ENCODE results near the gene SEC23IP. TPM values are rescaled to one million over a fixed set of nuclear protein-coding genes. Genes with fewer than 3 reads are reported as not detected.
"Not testable (repeated sequence)": the region's sequence is repeated elsewhere in the genome, so short reads cannot be mapped to it uniquely, and the experiment has no call there.

Gene SEC23IP
- total RNA-seq, 1 donor from 2014 or later, result 86.2 TPM

GRCh38 chr10:119903946-119904666, 11.6 kb downstream of the SEC23IP start:
- Mint-ChIP-seq H3K4me3 (no peak overlapping the region), H3K27me3 (ENCODE audit: low read depth) (no peaks in the 10 kb centered on the region), H3K36me3 (ENCODE audit: low read depth) (peaks cover 7% of the 10 kb centered on the region), H3K4me1 (no peaks in the 10 kb centered on the region), H3K9me3 (no peaks in the 10 kb centered on the region), H3K27ac (ENCODE audit: unreplicated experiment) (no peak overlapping the region)
- TF ChIP-seq CTCF (conservative IDR thresholded peaks at IDR 0.05), result no peak
- no peak for DNase-seq (ENCODE audit: low read depth, low spot score)

- H3K27me3 Mint-ChIP-seq (ENCODE audit: low read depth); H3K4me1 Mint-ChIP-seq; DNase-seq (ENCODE audit: low read depth, low spot score); H3K9me3 Mint-ChIP-seq; H3K4me3 Mint-ChIP-seq; H3K27ac Mint-ChIP-seq (ENCODE audit: unreplicated experiment): not testable (repeated sequence)
- peaks cover 11% of the 10 kb centered on the region for H3K36me3 Mint-ChIP-seq (ENCODE audit: low read depth)
These were observed 15.2 kb downstream of the SEC23IP start for GRCh38 chr10:119907695-119908094.

- no peak for TF ChIP-seq CTCF (conservative IDR thresholded peaks at IDR 0.05)
- Mint-ChIP-seq H3K4me3 (no peak overlapping the region), H3K9me3 (no peaks in the 10 kb centered on the region), H3K27me3 (ENCODE audit: low read depth) (no peaks in the 10 kb centered on the region), H3K4me1 (no peaks in the 10 kb centered on the region), H3K36me3 (ENCODE audit: low read depth) (peaks cover 14% of the 10 kb centered on the region), H3K27ac (ENCODE audit: unreplicated experiment) (no peak overlapping the region)
- DNase-seq (ENCODE audit: low read depth, low spot score), result no peak
These were observed 15.6 kb downstream of the SEC23IP start for GRCh38 chr10:119908166-119908565.

- no peak for DNase-seq (ENCODE audit: low read depth, low spot score)
- no peaks in the 10 kb centered on the region for H3K27me3 Mint-ChIP-seq (ENCODE audit: low read depth)
- TF ChIP-seq CTCF (conservative IDR thresholded peaks at IDR 0.05), result no peak
- no peak overlapping the region for H3K27ac Mint-ChIP-seq (ENCODE audit: unreplicated experiment)
- no peaks in the 10 kb centered on the region for H3K4me1 Mint-ChIP-seq
- H3K9me3 Mint-ChIP-seq, result no peaks in the 10 kb centered on the region
- H3K36me3 Mint-ChIP-seq (ENCODE audit: low read depth), result peaks cover 13% of the 10 kb centered on the region
- no peak overlapping the region for H3K4me3 Mint-ChIP-seq
These were observed 18.2 kb downstream of the SEC23IP start for GRCh38 chr10:119910689-119911088.

- Mint-ChIP-seq H3K36me3 (ENCODE audit: low read depth) (peaks cover 10% of the 10 kb centered on the region), H3K9me3 (no peaks in the 10 kb centered on the region), H3K27ac (ENCODE audit: unreplicated experiment) (no peak overlapping the region), H3K4me3 (no peak overlapping the region), H3K27me3 (ENCODE audit: low read depth) (no peaks in the 10 kb centered on the region), H3K4me1 (no peaks in the 10 kb centered on the region)
- TF ChIP-seq CTCF (conservative IDR thresholded peaks at IDR 0.05), result no peak
- DNase-seq (ENCODE audit: low read depth, low spot score), result no peak
These were observed 25.2 kb downstream of the SEC23IP start for GRCh38 chr10:119917777-119918176.

- TF ChIP-seq CTCF (conservative IDR thresholded peaks at IDR 0.05), result no peak
- DNase-seq (ENCODE audit: low read depth, low spot score), result no peak
- H3K27me3 Mint-ChIP-seq (ENCODE audit: low read depth), result no peaks in the 10 kb centered on the region
- H3K4me3 Mint-ChIP-seq, result no peak overlapping the region
- no peak overlapping the region for H3K27ac Mint-ChIP-seq (ENCODE audit: unreplicated experiment)
- peaks cover 6% of the 10 kb centered on the region for H3K36me3 Mint-ChIP-seq (ENCODE audit: low read depth)
- no peaks in the 10 kb centered on the region for H3K9me3 Mint-ChIP-seq
- H3K4me1 Mint-ChIP-seq, result no peaks in the 10 kb centered on the region
These were observed 26.7 kb downstream of the SEC23IP start for GRCh38 chr10:119919271-119919670.
